Lower lobe of right lung (tissue), 2 donors: ENCODE data around the gene JAZF1. TPM values are rescaled to one million over a fixed set of nuclear protein-coding genes. Genes with fewer than 3 reads are reported as not detected.
A peak's percentile ranks its signal among the peaks of the same experiment; 100 is the strongest.

ENCODE experiments used
- ATAC-seq, 2 donors: fragments of 200-7000 bp; cut with Tn5 transposase; one replicate each; pipeline ENCODE4 v1.9.1; 2020 to 2022; ENCODE audit warnings: mild to moderate bottlenecking in 2 of 2, moderate library complexity in 2 of 2
- DNase-seq: peaks from one replicate; pipeline ENCODE4 v3.0.0-alpha.2; 2020
- H3K27ac ChIP-seq: fragments of 200-600 bp; one replicate; pipeline ENCODE4 v1.8.0; 2022
- H3K27me3 ChIP-seq: fragments of 200-600 bp; one replicate; pipeline ENCODE4 v1.8.0; 2022; ENCODE audit warnings: low read depth
- H3K36me3 ChIP-seq: fragments of 200-600 bp; one replicate; pipeline ENCODE4 v1.8.0; 2022; ENCODE audit warnings: mild to moderate bottlenecking
- H3K4me1 ChIP-seq: fragments of 200-600 bp; one replicate; pipeline ENCODE4 v1.8.0; 2022
- H3K4me3 ChIP-seq: fragments of 200-600 bp; one replicate; pipeline ENCODE4 v1.8.0; 2022; ENCODE audit warnings: mild to moderate bottlenecking
- H3K9me3 ChIP-seq: fragments of 200-600 bp; one replicate; pipeline ENCODE4 v1.8.0; 2022
- CTCF ChIP-seq: fragments of 200-600 bp; IDR thresholded peaks from one replicate; pipeline ENCODE4 v1.8.0; 2022; ENCODE audit warnings: antibody characterized with exemption, mild to moderate bottlenecking
- intact Hi-C: fragments of 100-400 bp; cut with DNase I; formaldehyde crosslinking; loops from one replicate; pipeline ENCODE4 v1.11.0; 2022
- total RNA-seq: library from RNA; stranded (reverse); fragmentation: NEBNext Ultra II Directional; extraction: Animal tissue kit (Norgen Biotek cat#: 25700); gene quantifications from one replicate; pipeline ENCODE4 v1.2.1, GENCODE V29; 2021
- donor health status: DM: no; HTN: yes; CAD: no; lungs with severe emphysema.

The JAZF1 gene
- total RNA-seq, 1 donor from 2014 or later = 19.4 TPM

- no peak overlapping the region for H3K4me3 ChIP-seq
- H3K27ac ChIP-seq = no peak overlapping the region
- H3K27me3 ChIP-seq = no peaks in the 10 kb centered on the region
- H3K9me3 ChIP-seq = no peaks in the 10 kb centered on the region
- H3K36me3 ChIP-seq = no peaks in the 10 kb centered on the region
- no peak for DNase-seq
- peak in 1 of 2 donors; percentile 45 for ATAC-seq
- TF ChIP-seq CTCF = no peak
- no peaks in the 10 kb centered on the region for H3K4me1 ChIP-seq
- intact Hi-C loops = no loop called here
Measured at GRCh38 chr7:28191751-28192150, 11.2 kb upstream of the JAZF1 start.

- H3K4me3 ChIP-seq = no peak overlapping the region
- ATAC-seq = no peak
Measured at GRCh38 chr7:28191184-28191583, 10.6 kb upstream of the JAZF1 start.

GRCh38 chr7:28190077-28190710 is 9.6 kb upstream of the JAZF1 start:
- DNase-seq = no peak
- intact Hi-C loops = no loop called here
- no peak for TF ChIP-seq CTCF
- no peak for ATAC-seq
- Histone ChIP-seq H3K4me1 (no peaks in the 10 kb centered on the region), H3K9me3 (no peaks in the 10 kb centered on the region), H3K4me3 (no peak overlapping the region), H3K27ac (no peak overlapping the region), H3K27me3 (no peaks in the 10 kb centered on the region), H3K36me3 (no peaks in the 10 kb centered on the region)

More at GRCh38 chr7:28191184-28191583, 10.6 kb upstream of the JAZF1 start:
- Histone ChIP-seq H3K27me3 (no peaks in the 10 kb centered on the region), H3K9me3 (no peaks in the 10 kb centered on the region), H3K27ac (no peak overlapping the region), H3K4me1 (no peaks in the 10 kb centered on the region), H3K36me3 (no peaks in the 10 kb centered on the region)
- TF ChIP-seq CTCF = no peak
- intact Hi-C loops = no loop called here
- no peak for DNase-seq

GRCh38 chr7:28187012-28187411 is 6.4 kb upstream of the JAZF1 start:
- H3K27ac ChIP-seq = no peak overlapping the region
- no peaks in the 10 kb centered on the region for H3K4me1 ChIP-seq
- H3K9me3 ChIP-seq = no peaks in the 10 kb centered on the region
- H3K4me3 ChIP-seq = no peak overlapping the region
- intact Hi-C loops = no loop called here
- no peak for ATAC-seq
- no peak for DNase-seq
- H3K36me3 ChIP-seq = no peaks in the 10 kb centered on the region
- no peak for TF ChIP-seq CTCF
- H3K27me3 ChIP-seq = no peaks in the 10 kb centered on the region

- intact Hi-C loops = no loop called here
- DNase-seq = no peak
- Histone ChIP-seq H3K4me1 (peaks cover 15% of the 10 kb centered on the region), H3K27me3 (no peaks in the 10 kb centered on the region), H3K36me3 (no peaks in the 10 kb centered on the region), H3K27ac (no peak overlapping the region), H3K4me3 (no peak overlapping the region), H3K9me3 (no peaks in the 10 kb centered on the region)
- no peak for TF ChIP-seq CTCF
- no peak for ATAC-seq
Measured at GRCh38 chr7:28183627-28184026, 3.0 kb upstream of the JAZF1 start.
